Naive B cell (primary cell): Measurements from ENCODE around the gene TENM4. TPM values are rescaled to one million over a fixed set of nuclear protein-coding genes. Genes with fewer than 3 reads are reported as not detected.

Source experiments
- ATAC-seq, 2 donors: fragments of 150-1000 bp; cut with Tn5 transposase; 2 replicates each; pipeline ENCODE4 v1.10.0; 2021; ENCODE audit warnings: low read depth in 2 of 2, mild to moderate bottlenecking in 2 of 2, moderate library complexity in 2 of 2
- DNase-seq: peaks from one replicate; pipeline ENCODE4 v3.0.0; 2022
- H3K27ac Mint-ChIP-seq, 6 donors: one replicate each; pipeline ENCODE4 v1.8.0; 2020 to 2022; ENCODE audit warnings: mild to moderate bottlenecking in 6 of 6, mixed read lengths in 6 of 6, moderate library complexity in 5 of 6, inconsistent platforms in 2 of 6
- H3K27me3 Mint-ChIP-seq, 3 donors: one replicate each; pipeline ENCODE4 v1.8.0; 2021 to 2022; ENCODE audit warnings: mixed read lengths in 3 of 3, mild to moderate bottlenecking in 1 of 3
- H3K36me3 Mint-ChIP-seq, 2 donors: one replicate each; pipeline ENCODE4 v1.8.0; 2020 to 2022; ENCODE audit warnings: mixed read lengths in 2 of 2, inconsistent platforms in 1 of 2, mild to moderate bottlenecking in 1 of 2
- H3K4me1 Mint-ChIP-seq, 3 donors: one replicate each; pipeline ENCODE4 v1.8.0; 2020 to 2022; ENCODE audit warnings: mixed read lengths in 3 of 3, inconsistent platforms in 1 of 3, mild to moderate bottlenecking in 1 of 3, moderate library complexity in 1 of 3
- H3K4me3 Mint-ChIP-seq, 8 donors: one replicate each; pipeline ENCODE4 v1.8.0; 2020 to 2022; ENCODE audit warnings: mild to moderate bottlenecking in 8 of 8, mixed read lengths in 8 of 8, moderate library complexity in 8 of 8, inconsistent platforms in 2 of 8
- H3K9me3 Mint-ChIP-seq, 7 donors: one replicate each; pipeline ENCODE4 v1.8.0; 2020 to 2022; ENCODE audit warnings: mixed read lengths in 7 of 7, mild to moderate bottlenecking in 5 of 7, inconsistent platforms in 2 of 7, moderate library complexity in 1 of 7
- polyA plus RNA-seq, 6 donors: library from polyadenylated mRNA; unstranded; fragments of 300-500 nt; fragmentation: Illumina TruSeq; gene quantifications; one replicate each; pipeline ENCODE4 v1.2.3, GENCODE V29; 2021; ENCODE audit warnings: low read depth in 6 of 6

Gene TENM4
- polyA plus RNA-seq, 6 donors from 2014 or later: 3.8 TPM; not detected in 5

- Mint-ChIP-seq H3K36me3 (no peaks in the 10 kb centered on the region), H3K4me3 (no peak overlapping the region), H3K4me1 (no peaks in the 10 kb centered on the region), H3K9me3 (no peaks in the 10 kb centered on the region), H3K27ac (no peak overlapping the region), H3K27me3 (peaks cover 0 to 4% (median 0%) of the 10 kb centered on the region in 3 donors)
- ATAC-seq: no peak
- DNase-seq: no peak
These were observed 166.0 kb downstream of the TENM4 start for GRCh38 chr11:79274636-79275331.

- no peaks in the 10 kb centered on the region for H3K9me3 Mint-ChIP-seq
- no peaks in the 10 kb centered on the region for H3K36me3 Mint-ChIP-seq
- no peak for ATAC-seq
- no peak for DNase-seq
- H3K4me1 Mint-ChIP-seq: no peaks in the 10 kb centered on the region
- H3K27ac Mint-ChIP-seq: no peak overlapping the region
- H3K4me3 Mint-ChIP-seq: no peak overlapping the region
- peaks cover 0 to 4% (median 0%) of the 10 kb centered on the region in 3 donors for H3K27me3 Mint-ChIP-seq
These were observed 167.0 kb downstream of the TENM4 start for GRCh38 chr11:79273781-79274180.

DNA sequence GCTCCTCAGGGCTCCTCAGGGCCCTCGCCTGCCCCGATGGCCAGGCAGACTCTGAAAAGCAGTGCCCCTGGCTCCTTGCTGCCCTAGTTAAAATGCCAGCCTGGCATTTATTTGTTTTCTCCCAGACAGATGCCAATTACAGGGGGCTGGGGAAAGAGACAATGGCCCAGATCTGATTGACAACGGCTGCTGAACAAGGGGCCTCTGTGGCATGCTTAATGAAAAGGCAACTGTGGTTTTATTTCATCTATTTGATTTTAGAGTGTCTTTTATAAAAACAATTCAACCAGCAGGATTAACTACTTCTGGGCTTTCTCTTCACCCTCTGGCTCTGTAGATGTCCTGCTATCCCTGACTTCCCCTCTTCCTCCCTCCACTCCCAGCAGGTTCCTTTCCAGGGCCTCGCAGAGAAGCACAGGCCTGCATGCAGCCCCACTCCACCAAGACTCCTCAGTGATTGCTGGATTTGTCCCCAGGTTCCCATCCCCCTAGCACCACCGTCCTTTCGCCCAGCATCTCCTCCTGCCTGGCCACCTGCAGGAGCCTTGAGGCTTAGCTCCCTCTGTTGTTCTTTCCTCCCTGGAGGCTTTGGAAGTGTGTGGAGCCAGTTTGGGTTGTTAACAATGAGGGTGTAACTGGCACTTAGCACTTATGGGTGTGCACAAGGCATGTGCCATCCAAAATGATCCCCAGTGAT is 171.1 kb downstream of the TENM4 start:
- ATAC-seq (no peak), DNase-seq (no peak)
- no peaks in the 10 kb centered on the region for H3K4me1 Mint-ChIP-seq
- peaks cover 0 to 4% (median 0%) of the 10 kb centered on the region in 3 donors for H3K27me3 Mint-ChIP-seq
- H3K36me3 Mint-ChIP-seq: no peaks in the 10 kb centered on the region
- no peak overlapping the region for H3K4me3 Mint-ChIP-seq
- no peak overlapping the region for H3K27ac Mint-ChIP-seq
- no peaks in the 10 kb centered on the region for H3K9me3 Mint-ChIP-seq

DNA sequence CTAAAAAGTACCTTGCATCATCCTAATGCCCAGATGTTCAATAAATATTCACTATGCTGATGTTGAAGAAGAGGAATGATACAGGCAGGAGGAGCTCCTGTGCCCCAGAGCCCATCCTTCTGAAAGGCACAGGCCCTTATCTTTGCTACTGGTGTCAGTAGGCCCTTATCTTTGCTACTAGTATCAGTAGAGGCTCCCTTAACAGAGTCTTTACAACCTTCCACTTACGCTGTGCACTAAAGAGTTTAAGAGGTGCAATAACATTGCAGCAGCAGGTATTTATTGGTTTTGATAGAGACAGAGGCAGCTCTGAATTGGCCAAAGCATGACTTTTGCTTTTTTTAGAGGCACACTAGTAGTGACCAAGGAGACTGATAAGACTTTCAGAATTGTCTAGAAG is 174.4 kb downstream of the TENM4 start:
- DNase-seq (no peak), ATAC-seq (no peak)
- no peaks in the 10 kb centered on the region for H3K4me1 Mint-ChIP-seq
- H3K36me3 Mint-ChIP-seq: no peaks in the 10 kb centered on the region
- peaks cover 0 to 4% (median 0%) of the 10 kb centered on the region in 3 donors for H3K27me3 Mint-ChIP-seq
- H3K4me3 Mint-ChIP-seq: no peak overlapping the region
- no peak overlapping the region for H3K27ac Mint-ChIP-seq
- no peaks in the 10 kb centered on the region for H3K9me3 Mint-ChIP-seq

DNA sequence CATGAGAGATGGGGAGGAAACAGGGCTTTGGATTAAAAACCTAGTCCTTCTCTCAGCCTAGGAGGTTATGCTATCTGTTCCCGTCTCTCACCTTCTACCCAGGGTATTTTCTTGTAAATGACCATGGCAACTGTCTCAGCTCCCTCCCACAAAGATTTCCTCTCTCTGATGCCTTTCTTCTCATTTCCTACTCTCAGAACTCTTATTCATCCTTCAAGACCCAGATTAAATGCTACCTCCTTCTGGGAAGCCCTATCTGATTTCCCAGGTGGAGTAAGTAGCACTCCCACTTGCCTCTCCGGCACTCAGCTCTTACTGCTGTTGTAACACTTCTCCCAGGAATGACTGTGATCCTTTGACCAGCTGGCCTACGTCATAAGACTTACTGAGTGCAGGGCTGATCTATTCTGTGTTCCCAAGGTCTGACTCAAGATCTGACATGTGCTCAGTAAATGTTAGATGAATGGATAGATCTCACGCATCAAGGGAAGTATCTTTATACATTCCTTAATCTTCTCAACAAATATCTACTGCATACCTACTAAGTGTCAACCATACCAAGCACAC is 175.0 kb downstream of the TENM4 start:
- ATAC-seq: no peak
- Mint-ChIP-seq H3K27ac (no peak overlapping the region), H3K36me3 (no peaks in the 10 kb centered on the region), H3K4me1 (no peaks in the 10 kb centered on the region), H3K9me3 (no peaks in the 10 kb centered on the region), H3K27me3 (peaks cover 0 to 4% (median 0%) of the 10 kb centered on the region in 3 donors), H3K4me3 (no peak overlapping the region)
- DNase-seq: no peak

GRCh38 chr11:79264284-79264683 is 176.5 kb downstream of the TENM4 start:
- Mint-ChIP-seq H3K27me3 (peaks cover 0 to 7% (median 5%) of the 10 kb centered on the region in 3 donors), H3K36me3 (no peaks in the 10 kb centered on the region), H3K27ac (no peak overlapping the region), H3K4me3 (no peak overlapping the region), H3K9me3 (peaks cover 0 to 5% (median under 1%) of the 10 kb centered on the region in 7 donors), H3K4me1 (no peaks in the 10 kb centered on the region)
- no peak for ATAC-seq
- no peak for DNase-seq

GRCh38 chr11:79263001-79263400 is 177.8 kb downstream of the TENM4 start:
- DNase-seq (no peak), ATAC-seq (no peak)
- H3K9me3 Mint-ChIP-seq: peaks cover 0 to 6% (median 2%) of the 10 kb centered on the region in 7 donors
- H3K4me1 Mint-ChIP-seq: no peaks in the 10 kb centered on the region
- no peak overlapping the region for H3K27ac Mint-ChIP-seq
- no peak overlapping the region for H3K4me3 Mint-ChIP-seq
- H3K27me3 Mint-ChIP-seq: peaks cover 0 to 10% (median 6%) of the 10 kb centered on the region in 3 donors
- no peaks in the 10 kb centered on the region for H3K36me3 Mint-ChIP-seq

DNA sequence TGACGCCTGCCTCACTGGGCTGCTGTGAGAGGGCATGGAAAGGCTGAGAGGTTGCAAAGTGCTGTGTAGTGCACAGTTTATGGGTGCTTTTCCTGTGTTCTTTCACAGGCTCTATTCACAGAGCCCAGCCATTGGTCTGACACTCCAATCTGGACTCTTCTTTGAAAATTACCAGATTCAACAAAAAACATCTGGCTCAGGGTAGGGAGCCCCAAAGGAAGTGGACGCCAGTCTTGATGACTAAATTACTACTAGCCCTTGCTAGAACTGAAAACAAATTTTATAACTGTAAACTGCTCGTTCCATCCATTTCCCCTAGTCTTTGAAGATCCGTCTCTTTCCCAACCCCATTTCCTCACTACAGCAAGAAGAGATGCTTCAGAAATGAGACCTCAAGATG is 178.6 kb downstream of the TENM4 start:
- Mint-ChIP-seq H3K36me3 (no peaks in the 10 kb centered on the region), H3K4me1 (no peaks in the 10 kb centered on the region), H3K4me3 (no peak overlapping the region), H3K9me3 (peaks cover 0 to 6% (median 2%) of the 10 kb centered on the region in 7 donors), H3K27ac (no peak overlapping the region), H3K27me3 (peaks cover 0 to 10% (median 6%) of the 10 kb centered on the region in 3 donors)
- no peak for ATAC-seq
- DNase-seq: no peak

- Mint-ChIP-seq H3K27me3 (peaks cover 0 to 10% (median 6%) of the 10 kb centered on the region in 3 donors), H3K4me1 (no peaks in the 10 kb centered on the region), H3K27ac (no peak overlapping the region), H3K36me3 (no peaks in the 10 kb centered on the region), H3K4me3 (no peak overlapping the region), H3K9me3 (peaks cover 0 to 6% (median 2%) of the 10 kb centered on the region in 7 donors)
- no peak for ATAC-seq
- DNase-seq: no peak
These were observed 179.1 kb downstream of the TENM4 start for GRCh38 chr11:79261684-79262083.

- no peaks in the 10 kb centered on the region for H3K36me3 Mint-ChIP-seq
- H3K27me3 Mint-ChIP-seq: peaks cover 0 to 10% (median 6%) of the 10 kb centered on the region in 3 donors
- no peak overlapping the region for H3K27ac Mint-ChIP-seq
- H3K9me3 Mint-ChIP-seq: peaks cover 0 to 6% (median 2%) of the 10 kb centered on the region in 7 donors
- ATAC-seq: no peak
- H3K4me3 Mint-ChIP-seq: no peak overlapping the region
- no peaks in the 10 kb centered on the region for H3K4me1 Mint-ChIP-seq
- no peak for DNase-seq
These were observed 181.0 kb downstream of the TENM4 start for GRCh38 chr11:79259800-79260199.

GRCh38 chr11:79258576-79258975 is 182.3 kb downstream of the TENM4 start:
- ATAC-seq: no peak
- H3K9me3 Mint-ChIP-seq: peaks cover 0 to 6% (median 2%) of the 10 kb centered on the region in 7 donors
- H3K4me3 Mint-ChIP-seq: no peak overlapping the region
- no peak for DNase-seq
- no peak overlapping the region for H3K27ac Mint-ChIP-seq
- peaks cover 0 to 10% (median 6%) of the 10 kb centered on the region in 3 donors for H3K27me3 Mint-ChIP-seq
- H3K4me1 Mint-ChIP-seq: no peaks in the 10 kb centered on the region
- no peaks in the 10 kb centered on the region for H3K36me3 Mint-ChIP-seq

DNA sequence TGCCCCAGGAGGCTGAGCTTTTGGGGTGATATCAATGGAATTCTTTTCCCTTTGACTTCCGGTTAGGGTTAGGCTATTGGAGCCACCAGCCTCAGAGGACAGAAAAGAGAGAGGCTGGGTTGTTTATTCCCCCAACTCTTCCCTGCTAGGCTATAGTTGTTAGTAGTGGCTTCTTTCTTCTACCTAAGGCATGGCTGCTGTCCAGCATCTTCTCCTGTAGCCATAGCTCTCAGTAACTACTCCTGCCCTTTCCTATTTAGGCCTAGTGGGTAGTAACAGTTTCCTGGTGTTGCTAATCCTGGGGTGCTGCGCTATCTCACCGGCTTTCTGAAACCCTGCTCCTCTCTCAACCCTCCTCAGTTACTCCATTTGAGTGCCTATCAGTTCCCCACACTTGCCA is 184.9 kb downstream of the TENM4 start:
- no peaks in the 10 kb centered on the region for H3K36me3 Mint-ChIP-seq
- ATAC-seq (no peak), DNase-seq (no peak)
- peaks cover 0 to 7% (median 2%) of the 10 kb centered on the region in 7 donors for H3K9me3 Mint-ChIP-seq
- no peaks in the 10 kb centered on the region for H3K4me1 Mint-ChIP-seq
- no peak overlapping the region for H3K4me3 Mint-ChIP-seq
- peaks cover 0 to 10% (median 6%) of the 10 kb centered on the region in 3 donors for H3K27me3 Mint-ChIP-seq
- H3K27ac Mint-ChIP-seq: no peak overlapping the region

- no peaks in the 10 kb centered on the region for H3K4me1 Mint-ChIP-seq
- H3K27me3 Mint-ChIP-seq: no peaks in the 10 kb centered on the region
- ATAC-seq (no peak), DNase-seq (no peak)
- H3K27ac Mint-ChIP-seq: no peak overlapping the region
- no peaks in the 10 kb centered on the region for H3K36me3 Mint-ChIP-seq
- peaks cover 0 to 2% (median 0%) of the 10 kb centered on the region in 7 donors for H3K9me3 Mint-ChIP-seq
- H3K4me3 Mint-ChIP-seq: no peak overlapping the region
These were observed 187.6 kb downstream of the TENM4 start for GRCh38 chr11:79253280-79253679.
